ENCODE data around the gene SALL4.
"Not testable (repeated sequence)": the region's sequence is repeated elsewhere in the genome, so short reads cannot be mapped to it uniquely, and the experiment has no call there.

The SALL4 gene

DNA sequence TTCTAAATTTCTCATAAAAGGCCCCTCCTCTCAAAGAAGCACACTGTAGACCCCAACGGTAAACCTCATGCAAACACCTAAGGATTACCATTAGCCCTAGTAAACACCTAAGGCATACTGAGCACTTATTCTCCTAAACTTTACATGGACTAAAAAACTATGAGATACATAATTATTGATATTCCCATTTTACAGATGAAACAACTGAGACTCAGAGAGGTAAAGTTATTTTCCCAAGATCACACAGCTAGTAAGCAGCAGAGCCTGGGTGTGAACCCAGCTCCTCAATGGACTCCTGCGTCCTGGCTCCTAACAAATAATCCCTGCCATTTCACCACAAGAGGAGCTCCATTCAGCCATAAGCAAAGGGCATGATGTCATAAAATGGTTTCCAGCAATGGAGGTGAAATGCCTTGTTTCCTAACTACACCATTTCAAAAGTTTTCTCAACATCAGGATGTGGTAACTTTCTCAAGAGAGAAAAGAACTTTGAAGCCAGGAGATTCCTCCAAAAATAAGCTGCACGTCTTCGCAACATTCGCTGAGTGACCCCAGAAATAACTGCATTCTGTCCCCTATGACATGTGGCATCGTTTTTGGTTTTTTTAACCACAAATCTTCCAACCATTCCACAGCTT is 38.2 kb downstream of the SALL4 start:
- no peak for DNase-seq

DNA sequence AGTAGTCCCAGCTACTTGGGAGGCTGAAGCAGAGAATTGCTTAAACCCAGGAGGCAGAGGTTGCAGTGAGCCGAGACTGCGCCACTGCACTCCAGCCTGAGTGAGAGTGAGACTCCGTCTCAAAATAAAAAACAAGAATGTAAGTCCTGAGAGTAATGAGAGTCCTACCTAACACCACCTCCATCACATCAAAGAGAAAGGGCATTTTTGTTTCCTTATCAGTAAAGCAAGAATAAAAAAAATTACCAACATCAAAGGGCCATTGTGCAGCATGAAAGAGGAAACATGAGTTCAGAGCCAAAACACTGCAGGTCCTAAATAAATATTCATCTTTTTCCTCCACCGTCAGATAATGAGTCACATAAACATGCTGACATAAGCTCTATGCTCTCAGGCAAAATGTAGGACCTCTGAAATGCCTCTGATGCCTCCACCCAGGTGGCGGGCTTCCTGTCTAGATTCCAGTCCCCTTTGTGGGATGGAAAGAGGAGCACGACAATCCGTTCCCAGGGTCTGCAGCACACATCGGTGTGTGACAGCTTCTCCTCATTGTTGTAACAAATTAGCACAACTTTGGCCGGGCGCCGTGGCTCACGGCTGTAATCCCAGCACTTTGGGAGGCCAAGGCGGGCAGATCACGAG is 41.3 kb downstream of the SALL4 start:
- DNase-seq: no peak

DNA sequence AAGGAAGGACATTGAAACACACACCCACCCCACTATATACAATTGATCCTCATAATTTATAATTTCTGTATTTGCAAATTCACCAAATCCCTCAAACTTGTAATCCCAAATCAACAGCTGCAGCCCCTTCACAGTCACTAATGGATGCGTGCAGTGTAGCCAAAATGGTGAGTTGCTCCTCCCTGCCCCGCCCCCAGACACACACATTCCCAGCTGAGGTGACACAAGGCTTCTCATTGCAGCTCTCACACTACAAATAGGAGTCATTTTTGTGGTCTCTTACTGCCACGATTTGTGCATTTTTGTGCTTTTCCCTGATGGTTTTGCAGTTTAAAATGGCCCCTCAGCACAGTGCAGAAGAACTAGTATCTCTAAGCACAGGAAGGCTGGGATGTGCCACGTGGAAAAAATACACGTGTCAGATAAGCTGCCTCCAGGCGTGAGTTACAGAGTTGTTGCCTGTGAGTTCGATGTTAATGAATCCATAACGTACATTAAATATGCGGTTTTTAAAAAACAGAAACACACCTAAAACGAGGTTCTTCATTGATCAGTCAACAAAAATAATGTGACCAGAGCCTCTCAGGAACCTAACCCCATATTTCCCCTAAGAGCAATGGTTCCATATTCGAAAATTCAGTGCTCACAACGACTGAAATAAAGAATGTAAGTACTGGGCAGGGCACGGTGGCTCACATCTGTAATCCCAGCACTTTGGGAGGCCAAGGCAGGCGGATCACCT is 42.4 kb downstream of the SALL4 start:
- no peak for DNase-seq

GRCh38 chr20:51758978-51759544 is 43.3 kb downstream of the SALL4 start:
- no peak for DNase-seq

GRCh38 chr20:51757226-51757625 is 45.1 kb downstream of the SALL4 start:
- DNase-seq: no peak

DNA sequence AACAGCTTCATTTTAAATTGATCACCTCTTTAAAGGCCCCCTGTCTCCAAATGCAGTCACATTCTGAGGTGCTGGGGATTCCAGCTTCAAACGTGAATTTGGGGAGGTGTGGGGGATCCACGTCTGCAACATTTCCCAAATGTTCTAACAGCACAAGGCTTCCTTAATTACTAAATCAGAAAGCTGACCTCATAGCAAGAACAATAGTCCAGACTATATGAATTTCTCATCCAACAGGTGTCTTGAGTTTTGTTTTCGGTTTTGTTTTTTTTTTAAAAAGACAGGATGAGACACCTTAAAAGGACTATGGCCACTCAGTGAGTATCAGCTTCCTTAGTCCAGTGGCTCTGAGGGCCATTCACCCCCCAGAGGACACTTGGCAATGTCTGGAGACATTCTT is 45.7 kb downstream of the SALL4 start:
- no peak for DNase-seq

GRCh38 chr20:51753220-51753619 is 49.1 kb downstream of the SALL4 start:
- not testable (repeated sequence) for DNase-seq

GRCh38 chr20:51752343-51752951 is 49.9 kb downstream of the SALL4 start:
- no peak for DNase-seq

GRCh38 chr20:51750770-51751388 is 51.4 kb downstream of the SALL4 start:
- DNase-seq: no peak

- DNase-seq: no peak
These were observed 52.1 kb downstream of the SALL4 start for GRCh38 chr20:51750037-51750769.

GRCh38 chr20:51749674-51750036 is 52.7 kb downstream of the SALL4 start:
- DNase-seq: no peak

GRCh38 chr20:51747182-51747911 is 55.0 kb downstream of the SALL4 start:
- no peak for DNase-seq

- no peak for DNase-seq
These were observed 56.5 kb downstream of the SALL4 start for GRCh38 chr20:51745804-51746203.

- DNase-seq: no peak
These were observed 61.5 kb downstream of the SALL4 start for GRCh38 chr20:51740838-51741237.

- DNase-seq: not testable (repeated sequence)
These were observed 62.0 kb downstream of the SALL4 start for GRCh38 chr20:51740308-51740707.

GRCh38 chr20:51739722-51740249 is 62.5 kb downstream of the SALL4 start:
- DNase-seq: no peak

DNA sequence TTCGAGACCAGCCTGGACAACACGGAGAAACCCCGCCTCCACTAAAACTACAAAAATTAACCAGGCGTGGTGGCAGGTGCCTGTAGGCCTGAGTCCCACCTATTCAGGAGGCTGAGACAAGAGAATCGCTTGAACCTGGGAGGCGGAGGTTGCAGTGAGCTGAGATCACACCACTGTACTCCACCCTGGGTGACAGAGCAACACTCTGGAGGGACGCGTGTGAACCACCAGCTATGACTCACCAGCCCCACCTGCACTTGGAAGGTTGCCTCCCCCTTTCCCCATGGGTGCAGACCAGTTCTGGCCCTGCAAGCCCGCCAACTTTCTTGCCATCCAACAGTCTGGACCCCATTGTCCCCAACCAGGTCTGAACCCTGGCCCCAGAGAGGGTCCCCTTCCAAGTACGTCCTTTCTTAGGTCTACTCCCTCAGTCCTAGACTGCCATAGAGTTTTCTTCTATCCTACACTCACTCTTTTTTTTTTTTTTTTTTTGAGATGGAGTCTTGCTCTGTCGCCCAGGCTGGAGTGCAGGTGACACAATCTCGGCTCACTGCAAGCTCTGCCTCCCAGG is 63.4 kb downstream of the SALL4 start:
- DNase-seq: no peak

DNA sequence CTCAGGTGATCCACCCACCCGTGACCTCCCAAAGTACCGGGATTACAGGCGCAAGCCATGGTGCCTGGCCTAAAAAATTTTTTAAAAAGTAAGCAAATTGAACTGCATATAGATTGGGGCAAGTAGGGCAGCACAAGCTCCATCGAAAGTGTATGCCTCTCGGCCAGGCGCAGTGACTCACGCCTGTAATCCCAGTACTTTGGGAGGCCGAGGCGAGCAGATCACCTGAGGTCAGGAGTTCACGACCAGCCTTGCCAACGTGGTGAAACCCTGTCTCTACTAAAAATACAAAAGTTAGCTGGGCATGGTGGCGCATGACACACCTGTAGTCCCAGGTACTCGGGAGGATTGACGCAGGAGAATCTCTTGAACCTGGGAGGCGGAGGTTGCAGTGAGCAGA is 64.1 kb downstream of the SALL4 start:
- DNase-seq: not testable (repeated sequence)

- no peak for DNase-seq
These were observed 65.4 kb downstream of the SALL4 start for GRCh38 chr20:51736947-51737346.

GRCh38 chr20:51735728-51736600 is 66.4 kb downstream of the SALL4 start:
- DNase-seq: no peak

Data from CD4-positive, alpha-beta T cell treated with Interleukin-4 for 1 hour (primary cell).